ENCODE measurements around the gene TTC29. TPM values are rescaled to one million over a fixed set of nuclear protein-coding genes. Genes with fewer than 3 reads are reported as not detected.
A peak's percentile ranks its signal among the peaks of the same experiment; 100 is the strongest.

The TTC29 gene
- total RNA-seq (2022) (not detected in 2 replicates), Bru-seq, nascent RNA (percentile 15 among the genes with signal in this experiment), BruChase-seq, experiment 1, labeled RNA remaining after a 6-hour chase (percentile 12 among the genes with signal in this experiment), BruChase-seq, experiment 2, labeled RNA remaining after a 2-hour chase (percentile 20 among the genes with signal in this experiment)
- long read RNA-seq = 0 reads

GRCh38 chr4:146945556-146946374 is at the start of gene TTC29:
Gene TTC29 (minus strand): TSS chr4:146945864. CDS start chr4:146939895, 5,969 bp downstream.
- Mint-ChIP-seq H3K9me3 (ENCODE audit: unreplicated experiment) (no peaks in the 10 kb centered on the region), H3K36me3 (ENCODE audit: insufficient read depth, unreplicated experiment) (no peaks in the 10 kb centered on the region), H3K27me3 (ENCODE audit: insufficient read depth, unreplicated experiment) (peaks cover 95% of the 10 kb centered on the region), H3K27ac (ENCODE audit: low read depth, unreplicated experiment) (no peak within 1 kb of the TSS), H3K4me1 (ENCODE audit: insufficient read depth, unreplicated experiment) (peaks cover 14% of the 10 kb centered on the region), H3K4me3 (ENCODE audit: unreplicated experiment) (peak within 1 kb of the TSS; percentile 69)
- BruUV-seq (replicated peaks) = no TSS peak
- no peak for TF ChIP-seq CTCF (IDR thresholded peaks at IDR 0.05; ENCODE audit: unreplicated experiment)
- CTCF ChIA-PET = interaction anchor here (0.6 to 1.0 kb wide), 2 partner anchors 73 to 1036 kb away, joined by 3 to 4 read pairs; no protein-coding TSS in a partner anchor
- intact Hi-C loops (cut with micrococcal nuclease) = no loop called here
- peak; percentile 90 for DNase-seq (ENCODE audit: unreplicated experiment)
- POLR2A ChIA-PET = interaction anchor here (0.8 to 1.6 kb wide), 3 partner anchors 9 to 74 kb away, joined by 3 to 4 read pairs (median 3); no protein-coding TSS in a partner anchor

- H3K27ac Mint-ChIP-seq (ENCODE audit: low read depth, unreplicated experiment) = no peak overlapping the region
- H3K9me3 Mint-ChIP-seq (ENCODE audit: unreplicated experiment) = no peaks in the 10 kb centered on the region
- H3K27me3 Mint-ChIP-seq (ENCODE audit: insufficient read depth, unreplicated experiment) = no peaks in the 10 kb centered on the region
- H3K36me3 Mint-ChIP-seq (ENCODE audit: insufficient read depth, unreplicated experiment) = no peaks in the 10 kb centered on the region
- DNase-seq (ENCODE audit: unreplicated experiment) = no peak
- H3K4me3 Mint-ChIP-seq (ENCODE audit: unreplicated experiment) = no peak overlapping the region
- ChIA-PET CTCF (no interaction called here), POLR2A (no interaction called here)
- peaks cover 5% of the 10 kb centered on the region for H3K4me1 Mint-ChIP-seq (ENCODE audit: insufficient read depth, unreplicated experiment)
- BruUV-seq (replicated peaks) = no TSS peak
- intact Hi-C loops (cut with micrococcal nuclease) = no loop called here
- TF ChIP-seq CTCF (IDR thresholded peaks at IDR 0.05; ENCODE audit: unreplicated experiment) = no peak
Observed at GRCh38 chr4:146981651-146982050, 36.0 kb upstream of the TTC29 start.

- CTCF ChIA-PET = no interaction called here
- Mint-ChIP-seq H3K4me1 (ENCODE audit: insufficient read depth, unreplicated experiment) (peaks cover 6% of the 10 kb centered on the region), H3K27ac (ENCODE audit: low read depth, unreplicated experiment) (no peak overlapping the region), H3K4me3 (ENCODE audit: unreplicated experiment) (no peak overlapping the region), H3K9me3 (ENCODE audit: unreplicated experiment) (no peaks in the 10 kb centered on the region), H3K27me3 (ENCODE audit: insufficient read depth, unreplicated experiment) (no peaks in the 10 kb centered on the region), H3K36me3 (ENCODE audit: insufficient read depth, unreplicated experiment) (no peaks in the 10 kb centered on the region)
- peak; percentile 38 for DNase-seq (ENCODE audit: unreplicated experiment)
- no TSS peak for BruUV-seq (replicated peaks)
- TF ChIP-seq CTCF (IDR thresholded peaks at IDR 0.05; ENCODE audit: unreplicated experiment) = no peak
- intact Hi-C loops (cut with micrococcal nuclease) = no loop called here
- POLR2A ChIA-PET = no interaction called here
Observed at GRCh38 chr4:146978641-146979040, 33.0 kb upstream of the TTC29 start.

- no peak overlapping the region for H3K4me3 Mint-ChIP-seq (ENCODE audit: unreplicated experiment)
Observed at GRCh38 chr4:146976145-146976544, 30.5 kb upstream of the TTC29 start.

More at GRCh38 chr4:146976145-146976544, 30.5 kb upstream of the TTC29 start:
- H3K27me3 Mint-ChIP-seq (ENCODE audit: insufficient read depth, unreplicated experiment) = no peaks in the 10 kb centered on the region
- CTCF ChIA-PET = no interaction called here
- H3K4me1 Mint-ChIP-seq (ENCODE audit: insufficient read depth, unreplicated experiment) = peaks cover 6% of the 10 kb centered on the region
- POLR2A ChIA-PET = no interaction called here
- H3K9me3 Mint-ChIP-seq (ENCODE audit: unreplicated experiment) = no peaks in the 10 kb centered on the region
- peak; percentile 47 for DNase-seq (ENCODE audit: unreplicated experiment)
- H3K27ac Mint-ChIP-seq (ENCODE audit: low read depth, unreplicated experiment) = no peak overlapping the region
- no peaks in the 10 kb centered on the region for H3K36me3 Mint-ChIP-seq (ENCODE audit: insufficient read depth, unreplicated experiment)
- TF ChIP-seq CTCF (IDR thresholded peaks at IDR 0.05; ENCODE audit: unreplicated experiment) = no peak
- intact Hi-C loops (cut with micrococcal nuclease) = no loop called here
- no TSS peak for BruUV-seq (replicated peaks)
